ENCODE results near the gene NEUROG2.
"Not testable (repeated sequence)": the region's sequence is repeated elsewhere in the genome, so short reads cannot be mapped to it uniquely, and the experiment has no call there.

The NEUROG2 gene

GRCh38 chr4:112557676-112558411 is 41.9 kb upstream of the NEUROG2 start:
- ChIA-PET POLR2A (no interaction called here), CTCF (interaction anchor here (0.7 kb wide), 1 partner anchor 482 kb away, joined by 3 read pairs; no protein-coding TSS in a partner anchor)
- no peak overlapping the region for H3K4me3 ChIP-seq (ENCODE audit: low read depth, low read length)
- no peak for DNase-seq (ENCODE audit: low read depth, low spot score)
- TF ChIP-seq CTCF (IDR thresholded peaks at IDR 0.05; ENCODE audit: insufficient read depth, low read length, missing control alignments), result no peak

GRCh38 chr4:112554271-112554670 is 38.3 kb upstream of the NEUROG2 start:
- CTCF ChIA-PET, result interaction anchor here (0.9 to 1.7 kb wide), 3 partner anchors 50 to 233 kb away, joined by 3 to 4 read pairs (median 3); no protein-coding TSS in a partner anchor
- POLR2A ChIA-PET; H3K4me3 ChIP-seq (ENCODE audit: low read depth, low read length); DNase-seq (ENCODE audit: low read depth, low spot score): not testable (repeated sequence)

GRCh38 chr4:112552668-112553067 is 36.7 kb upstream of the NEUROG2 start:
- no peak overlapping the region for H3K4me3 ChIP-seq (ENCODE audit: low read depth, low read length)
- DNase-seq (ENCODE audit: low read depth, low spot score), result peak; percentile 36
- TF ChIP-seq CTCF (IDR thresholded peaks at IDR 0.05; ENCODE audit: insufficient read depth, low read length, missing control alignments), result no peak
- ChIA-PET CTCF (interaction anchor here (0.9 to 1.6 kb wide), 3 partner anchors 224 to 231 kb away, joined by 3 to 4 read pairs (median 4); no protein-coding TSS in a partner anchor), POLR2A (no interaction called here)

DNA sequence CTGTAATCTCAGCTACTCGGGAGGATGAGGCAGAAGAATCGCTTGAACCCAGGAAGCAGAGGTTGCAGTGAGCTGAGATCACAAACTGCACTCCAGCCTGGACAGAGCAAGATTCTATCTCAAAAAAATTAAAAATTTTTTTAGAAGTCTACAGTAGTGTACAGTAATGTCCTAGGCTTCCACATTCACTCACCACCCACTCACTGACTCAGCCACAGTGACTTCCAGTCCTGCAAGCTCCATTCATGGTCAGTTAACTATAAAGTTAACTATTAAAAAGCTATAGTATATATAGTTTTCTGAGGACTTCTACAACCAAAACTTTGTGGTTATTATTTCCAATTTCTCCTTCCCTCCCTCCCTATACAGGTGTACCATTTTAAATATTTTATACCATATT is 34.7 kb upstream of the NEUROG2 start:
- no peak for TF ChIP-seq CTCF (IDR thresholded peaks at IDR 0.05; ENCODE audit: insufficient read depth, low read length, missing control alignments)
- DNase-seq (ENCODE audit: low read depth, low spot score), result peak; percentile 17
- CTCF ChIA-PET, result interaction anchor here (0.7 to 1.5 kb wide), 3 partner anchors 27 to 234 kb away, joined by 3 to 5 read pairs (median 4); no protein-coding TSS in a partner anchor
- POLR2A ChIA-PET, result interaction anchor here (0.6 kb wide), 1 partner anchor 13 kb away, joined by 3 read pairs; no protein-coding TSS in a partner anchor
- no peak overlapping the region for H3K4me3 ChIP-seq (ENCODE audit: low read depth, low read length)

GRCh38 chr4:112546476-112546875 is 30.5 kb upstream of the NEUROG2 start:
- no peak for DNase-seq (ENCODE audit: low read depth, low spot score)
- ChIA-PET CTCF (no interaction called here), POLR2A (no interaction called here)
- no peak for TF ChIP-seq CTCF (IDR thresholded peaks at IDR 0.05; ENCODE audit: insufficient read depth, low read length, missing control alignments)
- no peak overlapping the region for H3K4me3 ChIP-seq (ENCODE audit: low read depth, low read length)

GRCh38 chr4:112545346-112545745 is 29.4 kb upstream of the NEUROG2 start:
- DNase-seq (ENCODE audit: low read depth, low spot score), result no peak
- POLR2A ChIA-PET, result no interaction called here
- no peak overlapping the region for H3K4me3 ChIP-seq (ENCODE audit: low read depth, low read length)
- no peak for TF ChIP-seq CTCF (IDR thresholded peaks at IDR 0.05; ENCODE audit: insufficient read depth, low read length, missing control alignments)
- CTCF ChIA-PET, result no interaction called here

- no peak for DNase-seq (ENCODE audit: low read depth, low spot score)
- POLR2A ChIA-PET, result no interaction called here
- no peak for TF ChIP-seq CTCF (IDR thresholded peaks at IDR 0.05; ENCODE audit: insufficient read depth, low read length, missing control alignments)
- CTCF ChIA-PET, result no interaction called here
- no peak overlapping the region for H3K4me3 ChIP-seq (ENCODE audit: low read depth, low read length)
These were observed 24.7 kb upstream of the NEUROG2 start for GRCh38 chr4:112540695-112541094.

Measured in AG04449 (cell line).